Tibial artery (tissue), 4 donors: Measurements from ENCODE around the gene CDX2.
A peak's percentile ranks its signal among the peaks of the same experiment; 100 is the strongest.
"Not testable (repeated sequence)": the region's sequence is repeated elsewhere in the genome, so short reads cannot be mapped to it uniquely, and the experiment has no call there.

Source experiments
- DNase-seq, 2 donors: peaks; one replicate each; pipeline ENCODE4 v3.0.0-alpha.2; 2019
- H3K27ac ChIP-seq, 2 donors: fragments of 200-600 bp; sonication (generic) in 1 of 2; 1 replicate in 1 of 2; 2 replicates in 1 of 2; pipeline ENCODE4 v1.5.1; 2018 to 2019; ENCODE audit warnings: mild to moderate bottlenecking in 1 of 2
- H3K27me3 ChIP-seq, 2 donors: fragments of 200-600 bp; sonication (generic) in 1 of 2; one replicate each; pipeline versions ENCODE4 v1.5.1 to v1.6.0; 2016 to 2019
- H3K36me3 ChIP-seq, 3 donors: fragments of 200-600 bp; sonication (generic) in 2 of 3; one replicate each; pipeline ENCODE4 v1.5.1; 2016 to 2019; ENCODE audit warnings: mild to moderate bottlenecking in 2 of 3
- H3K4me1 ChIP-seq, 4 donors: fragments of 200-600 bp; sonication (generic) in 2 of 4; 1 replicate in 3 of 4; 2 replicates in 1 of 4; pipeline ENCODE4 v1.5.1; 2016 to 2019
- H3K4me3 ChIP-seq, 2 donors: fragments of 200-600 bp; sonication (generic) in 1 of 2; 1 replicate in 1 of 2; 2 replicates in 1 of 2; pipeline ENCODE4 v1.5.1; 2018 to 2019; ENCODE audit warnings: mild to moderate bottlenecking in 2 of 2
- H3K9me3 ChIP-seq, 3 donors: fragments of 200-600 bp; sonication (generic) in 1 of 3; one replicate each; pipeline ENCODE4 v1.5.1; 2016 to 2019
- CTCF ChIP-seq, 2 experiments: fragments of 200-600 bp in 1 of 2; fragments of 450-650 bp in 1 of 2; IDR thresholded peaks; one replicate each; pipeline ENCODE4 v1.5.1; 2017 to 2019; ENCODE audit warnings: antibody characterized with exemption in 2 of 2, mild to moderate bottlenecking in 1 of 2, moderate library complexity in 1 of 2
- intact Hi-C: fragments of 100-400 bp; cut with DNase I; formaldehyde crosslinking; loops from one replicate; pipeline ENCODE4 v1.15.0; 2023; ENCODE audit warnings: low total_unique reads

CDX2 gene

GRCh38 chr13:28010046-28010445 is 40.9 kb upstream of the CDX2 start:
- Histone ChIP-seq H3K27me3 (peaks cover 0 to 12% of the 10 kb centered on the region in 2 donors), H3K27ac (no peak overlapping the region), H3K9me3 (no peaks in the 10 kb centered on the region), H3K4me1 (no peaks in the 10 kb centered on the region), H3K4me3 (no peak overlapping the region), H3K36me3 (no peaks in the 10 kb centered on the region)
- no peak for DNase-seq
- TF ChIP-seq CTCF (IDR thresholded peaks at IDR 0.05) = no peak
- intact Hi-C loops = no loop called here

- H3K27me3 ChIP-seq, H3K36me3 ChIP-seq, H3K4me3 ChIP-seq, H3K9me3 ChIP-seq, intact Hi-C loops, H3K27ac ChIP-seq, H3K4me1 ChIP-seq: not testable (repeated sequence)
- DNase-seq = peak in 1 of 2 donors; percentile 28
Observed at GRCh38 chr13:28005016-28005415, 35.9 kb upstream of the CDX2 start.

- Histone ChIP-seq H3K36me3 (no peaks in the 10 kb centered on the region), H3K4me1 (peaks cover 0 to 4% (median 0%) of the 10 kb centered on the region in 4 donors), H3K27me3 (no peaks in the 10 kb centered on the region), H3K9me3 (no peaks in the 10 kb centered on the region), H3K4me3 (no peak overlapping the region), H3K27ac (no peak overlapping the region)
- DNase-seq = peak in 1 of 2 donors; percentile 13
- intact Hi-C loops = no loop called here
- no peak for TF ChIP-seq CTCF (IDR thresholded peaks at IDR 0.05)
Observed at GRCh38 chr13:28002886-28003698, 34.0 kb upstream of the CDX2 start.

- Histone ChIP-seq H3K4me3 (no peak overlapping the region), H3K9me3 (no peaks in the 10 kb centered on the region), H3K27ac (no peak overlapping the region), H3K36me3 (no peaks in the 10 kb centered on the region), H3K27me3 (no peaks in the 10 kb centered on the region), H3K4me1 (peaks cover 0 to 10% (median 0%) of the 10 kb centered on the region in 4 donors)
- intact Hi-C loops = no loop called here
- DNase-seq = peak in 1 of 2 donors; percentile 53
- TF ChIP-seq CTCF (IDR thresholded peaks at IDR 0.05) = no peak
Observed at GRCh38 chr13:28001837-28002473, 32.8 kb upstream of the CDX2 start.

- no peak for TF ChIP-seq CTCF (IDR thresholded peaks at IDR 0.05)
- H3K4me3 ChIP-seq = no peak overlapping the region
- no peaks in the 10 kb centered on the region for H3K9me3 ChIP-seq
- H3K27me3 ChIP-seq = no peaks in the 10 kb centered on the region
- no peaks in the 10 kb centered on the region for H3K36me3 ChIP-seq
- DNase-seq = peak in 1 of 2 donors; percentile 35
- H3K4me1 ChIP-seq = peaks cover 0 to 10% (median 0%) of the 10 kb centered on the region in 4 donors
- no peak overlapping the region for H3K27ac ChIP-seq
- intact Hi-C loops = no loop called here
Observed at GRCh38 chr13:28001049-28001448, 31.9 kb upstream of the CDX2 start.

GRCh38 chr13:28000567-28000966 is 31.5 kb upstream of the CDX2 start:
- Histone ChIP-seq H3K27me3 (no peaks in the 10 kb centered on the region), H3K36me3 (no peaks in the 10 kb centered on the region), H3K27ac (no peak overlapping the region), H3K9me3 (no peaks in the 10 kb centered on the region), H3K4me1 (peaks cover 0 to 10% (median 0%) of the 10 kb centered on the region in 4 donors), H3K4me3 (no peak overlapping the region)
- intact Hi-C loops = no loop called here
- peak in 1 of 2 donors; percentile 19 for DNase-seq
- TF ChIP-seq CTCF (IDR thresholded peaks at IDR 0.05) = no peak
